AG09319 (cell line): Measurements from ENCODE around the gene CHN1.

Source experiments
- DNase-seq: peaks from one replicate; pipeline ENCODE4 v3.0.0-alpha.2; 2010; ENCODE audit warnings: low read depth; ENCODE audit errors: extremely low read depth
- TF ChIP-seq, protein P1 (sequence below): IDR thresholded peaks from 2 replicates; pipeline ENCODE4 v1.5.1; 2011; ENCODE audit warnings: low read depth, mild to moderate bottlenecking, inconsistent platforms, low read length, moderate library complexity

CHN1 gene

GRCh38 chr2:174787487-174788205 lies 217.5 kb downstream of the CHN1 start:
- DNase-seq: peak; percentile 100
- TF ChIP-seq, protein P1, sequence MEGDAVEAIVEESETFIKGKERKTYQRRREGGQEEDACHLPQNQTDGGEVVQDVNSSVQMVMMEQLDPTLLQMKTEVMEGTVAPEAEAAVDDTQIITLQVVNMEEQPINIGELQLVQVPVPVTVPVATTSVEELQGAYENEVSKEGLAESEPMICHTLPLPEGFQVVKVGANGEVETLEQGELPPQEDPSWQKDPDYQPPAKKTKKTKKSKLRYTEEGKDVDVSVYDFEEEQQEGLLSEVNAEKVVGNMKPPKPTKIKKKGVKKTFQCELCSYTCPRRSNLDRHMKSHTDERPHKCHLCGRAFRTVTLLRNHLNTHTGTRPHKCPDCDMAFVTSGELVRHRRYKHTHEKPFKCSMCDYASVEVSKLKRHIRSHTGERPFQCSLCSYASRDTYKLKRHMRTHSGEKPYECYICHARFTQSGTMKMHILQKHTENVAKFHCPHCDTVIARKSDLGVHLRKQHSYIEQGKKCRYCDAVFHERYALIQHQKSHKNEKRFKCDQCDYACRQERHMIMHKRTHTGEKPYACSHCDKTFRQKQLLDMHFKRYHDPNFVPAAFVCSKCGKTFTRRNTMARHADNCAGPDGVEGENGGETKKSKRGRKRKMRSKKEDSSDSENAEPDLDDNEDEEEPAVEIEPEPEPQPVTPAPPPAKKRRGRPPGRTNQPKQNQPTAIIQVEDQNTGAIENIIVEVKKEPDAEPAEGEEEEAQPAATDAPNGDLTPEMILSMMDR: no peak

GRCh38 chr2:174786066-174786725 lies 219.0 kb downstream of the CHN1 start:
- TF ChIP-seq, protein P1: no peak
- DNase-seq: no peak

- TF ChIP-seq, protein P1: no peak
- no peak for DNase-seq
These were observed 219.7 kb downstream of the CHN1 start for GRCh38 chr2:174785481-174785880.

DNA sequence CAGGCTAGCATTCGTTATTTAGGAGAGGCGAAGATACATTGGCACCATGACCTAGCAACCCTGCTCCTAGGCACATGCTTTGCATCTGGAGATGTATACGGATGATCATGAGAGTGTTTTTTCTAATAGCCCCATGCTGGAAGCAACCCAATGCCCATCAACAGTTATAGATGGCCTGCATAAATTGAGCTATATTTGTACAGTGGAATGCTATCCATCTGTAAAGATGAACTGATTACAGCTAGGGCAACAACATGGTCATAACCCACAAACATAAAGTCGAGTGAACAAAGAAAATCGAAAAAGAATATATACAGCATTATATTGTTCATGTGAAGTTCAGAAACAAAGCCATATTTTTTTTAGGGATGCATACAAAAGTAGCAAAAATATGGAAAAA lies 220.3 kb downstream of the CHN1 start:
- no peak for DNase-seq
- TF ChIP-seq, protein P1: no peak

GRCh38 chr2:174784316-174784715 lies 220.9 kb downstream of the CHN1 start:
- TF ChIP-seq, protein P1: no peak
- DNase-seq: no peak

DNA sequence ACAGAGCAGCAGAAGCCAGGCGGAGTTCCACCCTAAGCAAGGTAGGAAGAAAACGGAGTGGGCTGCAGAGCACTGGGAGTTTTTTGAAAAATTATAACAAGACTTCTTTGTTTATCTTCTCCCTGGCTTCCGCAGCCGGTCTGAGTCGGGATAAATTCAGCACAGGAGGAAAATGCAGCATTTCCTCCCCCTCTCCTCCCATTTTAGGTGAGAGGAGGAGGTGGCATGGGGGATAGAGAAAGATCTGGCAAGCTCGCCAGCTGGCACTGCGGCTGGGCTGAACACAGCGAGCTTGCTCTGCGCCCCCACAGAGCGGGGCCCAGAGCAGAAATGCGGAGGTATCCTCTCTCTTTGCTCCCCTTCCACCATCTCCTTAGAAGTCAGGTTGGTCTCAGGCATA lies 223.2 kb downstream of the CHN1 start:
- no peak for DNase-seq
- TF ChIP-seq, protein P1: no peak

GRCh38 chr2:174781298-174781697 lies 223.9 kb downstream of the CHN1 start:
- no peak for DNase-seq
- TF ChIP-seq, protein P1: no peak
